Esophagus muscularis mucosa (tissue), 3 donors: ENCODE measurements around the gene RFX6.

Experiments used
- POLR2AphosphoS5 ChIP-seq, 2 donors: sonication (generic); formaldehyde crosslinking; IDR thresholded peaks; one replicate each; pipeline ENCODE4 v1.6.1; 2017; ENCODE audit warnings: antibody characterized with exemption in 2 of 2
- TF ChIP-seq, protein P1 (sequence below), 3 experiments: fragments of 200-600 bp in 2 of 3; fragments of 450-650 bp in 1 of 3; sonication (generic) in 2 of 3; IDR thresholded peaks; one replicate each; pipeline ENCODE4 v1.5.1; 2017 to 2019; ENCODE audit warnings: antibody characterized with exemption in 3 of 3, mild to moderate bottlenecking in 2 of 3, moderate library complexity in 1 of 3

- TF ChIP-seq, protein P1, sequence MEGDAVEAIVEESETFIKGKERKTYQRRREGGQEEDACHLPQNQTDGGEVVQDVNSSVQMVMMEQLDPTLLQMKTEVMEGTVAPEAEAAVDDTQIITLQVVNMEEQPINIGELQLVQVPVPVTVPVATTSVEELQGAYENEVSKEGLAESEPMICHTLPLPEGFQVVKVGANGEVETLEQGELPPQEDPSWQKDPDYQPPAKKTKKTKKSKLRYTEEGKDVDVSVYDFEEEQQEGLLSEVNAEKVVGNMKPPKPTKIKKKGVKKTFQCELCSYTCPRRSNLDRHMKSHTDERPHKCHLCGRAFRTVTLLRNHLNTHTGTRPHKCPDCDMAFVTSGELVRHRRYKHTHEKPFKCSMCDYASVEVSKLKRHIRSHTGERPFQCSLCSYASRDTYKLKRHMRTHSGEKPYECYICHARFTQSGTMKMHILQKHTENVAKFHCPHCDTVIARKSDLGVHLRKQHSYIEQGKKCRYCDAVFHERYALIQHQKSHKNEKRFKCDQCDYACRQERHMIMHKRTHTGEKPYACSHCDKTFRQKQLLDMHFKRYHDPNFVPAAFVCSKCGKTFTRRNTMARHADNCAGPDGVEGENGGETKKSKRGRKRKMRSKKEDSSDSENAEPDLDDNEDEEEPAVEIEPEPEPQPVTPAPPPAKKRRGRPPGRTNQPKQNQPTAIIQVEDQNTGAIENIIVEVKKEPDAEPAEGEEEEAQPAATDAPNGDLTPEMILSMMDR (IDR thresholded peaks at IDR 0.05): no peak
- TF ChIP-seq POLR2AphosphoS5 (IDR thresholded peaks at IDR 0.05): no peak
Measured at GRCh38 chr6:116881236-116881635, 4.2 kb downstream of the RFX6 start.
